Ovary (tissue), 9 donors: ENCODE results near the gene FA2H. TPM values are rescaled to one million over a fixed set of nuclear protein-coding genes. Genes with fewer than 3 reads are reported as not detected.

Experiments
- DNase-seq, 5 donors: peaks; one replicate each; pipeline ENCODE4 v3.0.0-alpha.2; 2019 to 2020
- H3K27ac ChIP-seq, 2 donors: fragments of 200-600 bp; one replicate each; pipeline versions ENCODE4 v1.5.1 to v1.8.0; 2019 to 2022
- H3K27me3 ChIP-seq: fragments of 200-600 bp; one replicate; pipeline ENCODE4 v1.8.0; 2022
- H3K36me3 ChIP-seq: fragments of 200-600 bp; sonication (generic); one replicate; pipeline ENCODE4 v1.5.1; 2019
- H3K4me1 ChIP-seq: one replicate; pipeline ENCODE4 v1.8.1; 2013; ENCODE audit warnings: mild to moderate bottlenecking, moderate library complexity; ENCODE audit not compliant: insufficient read depth
- H3K4me3 ChIP-seq: fragments of 200-600 bp; sonication (generic); one replicate; pipeline ENCODE4 v1.5.1; 2017
- H3K9me3 ChIP-seq, 2 donors: fragments of 200-600 bp in 1 of 2; sonication (generic) in 1 of 2; one replicate each; pipeline versions ENCODE4 v1.5.1 to v1.8.1; 2013 to 2019; ENCODE audit warnings: mild to moderate bottlenecking in 1 of 2, moderate library complexity in 1 of 2
- EP300 ChIP-seq: sonication (generic); formaldehyde crosslinking; IDR thresholded peaks from one replicate; pipeline ENCODE4 v1.6.1; 2017; ENCODE audit warnings: antibody characterized with exemption
- POLR2A ChIP-seq: fragments of 450-650 bp; IDR thresholded peaks from one replicate; pipeline ENCODE4 v1.6.1; 2017; ENCODE audit warnings: antibody characterized with exemption, mild to moderate bottlenecking, moderate library complexity
- WGBS, 3 donors: extraction: QIAGEN DNeasy Blood & Tissue Kit in 1 of 3; methylation state at CpG; one replicate each; pipeline versions ENCODE4 v1.1.5 to v1.1.7; 2013 to 2017; 5-methylcytosine and 5-hydroxymethylcytosine counted together
- intact Hi-C, 4 donors: fragments of 100-400 bp; cut with DNase I; formaldehyde crosslinking; loops; one replicate each; pipeline versions ENCODE4 v1.11.0 to v1.15.1; 2022 to 2023
- polyA plus RNA-seq, 2 donors: library from polyadenylated mRNA; stranded (reverse); fragments of 200-250 nt in 1 of 2; fragments of 350-450 nt in 1 of 2; fragmentation: Illumina TruSeq in 1 of 2; extraction: RNeasy Lipid Tissue Mini Kit (QIAGEN cat#74804) in 1 of 2; gene quantifications; one replicate each; pipeline ENCODE4 v1.2.3, GENCODE V29; 2013 to 2014
- total RNA-seq, 7 donors: library from RNA; depleted of rRNA in 2 of 7; stranded (reverse); fragments of >200 nt in 2 of 7; fragmentation: NEBNext Ultra II Directional in 3 of 7; extraction: Animal tissue kit (Norgen Biotek cat#: 25700) in 3 of 7; gene quantifications; one replicate each; pipeline versions ENCODE4 v1.1.0 to v1.2.4, GENCODE V29; 2016 to 2023
- TF ChIP-seq, protein P1 (sequence below), 3 donors: fragments of 450-650 bp in 2 of 3; fragments of 200-600 bp in 1 of 3; IDR thresholded peaks; one replicate each; pipeline versions ENCODE4 v1.5.1 to v1.8.0; 2016 to 2022; ENCODE audit warnings: antibody characterized with exemption in 3 of 3, mild to moderate bottlenecking in 1 of 3
- donor health status: DM: no; HTN: no; CAD: no; lungs with moderate emphysema.
- donor health status: DM: no; HTN: no; CAD: no.
- donor health status: Bipolar disorder and iron deficiency.
- donor health status: DM: yes; HTN: yes; CAD: no.
- donor health status: DM: no; HTN: no; CAD: no.
- donor health status: DM: yes; HTN: yes; CAD: no.

Gene FA2H
- total and polyA plus RNA-seq, 9 donors = 0.02 to 1.3 (median 0.49) TPM; not detected in 3

DNA sequence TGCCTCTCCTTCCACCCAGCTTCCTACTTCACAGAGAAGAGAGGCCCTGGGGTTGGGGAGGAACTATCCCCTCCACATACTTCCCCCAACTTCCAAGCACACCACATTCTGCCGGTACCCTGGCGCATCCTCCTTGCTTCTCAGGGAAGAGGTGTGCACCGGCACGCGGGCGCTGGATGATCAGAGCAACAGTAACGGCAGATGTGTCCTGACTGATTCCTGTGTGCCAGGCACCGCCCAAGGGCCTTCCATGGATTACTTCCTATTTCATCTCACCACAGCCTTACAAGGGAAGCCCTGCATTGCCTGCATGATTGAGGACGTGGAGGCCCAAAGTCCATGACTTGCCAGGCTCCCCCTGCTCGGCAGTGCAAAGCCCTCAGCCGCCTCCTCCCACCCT, 52.9 kb downstream of the FA2H start:
- Histone ChIP-seq H3K9me3 (no peaks in the 10 kb centered on the region), H3K36me3 (no peaks in the 10 kb centered on the region), H3K27ac (no peak overlapping the region), H3K27me3 (no peaks in the 10 kb centered on the region), H3K4me1 (peaks cover 5% of the 10 kb centered on the region), H3K4me3 (no peak overlapping the region)
- DNase-seq = no peak
- WGBS, 3 donors = 86 to 88% (median 86%) methylated on average over 11 of the region's 11 CpGs
- no peak for TF ChIP-seq POLR2A
- TF ChIP-seq, protein P1, sequence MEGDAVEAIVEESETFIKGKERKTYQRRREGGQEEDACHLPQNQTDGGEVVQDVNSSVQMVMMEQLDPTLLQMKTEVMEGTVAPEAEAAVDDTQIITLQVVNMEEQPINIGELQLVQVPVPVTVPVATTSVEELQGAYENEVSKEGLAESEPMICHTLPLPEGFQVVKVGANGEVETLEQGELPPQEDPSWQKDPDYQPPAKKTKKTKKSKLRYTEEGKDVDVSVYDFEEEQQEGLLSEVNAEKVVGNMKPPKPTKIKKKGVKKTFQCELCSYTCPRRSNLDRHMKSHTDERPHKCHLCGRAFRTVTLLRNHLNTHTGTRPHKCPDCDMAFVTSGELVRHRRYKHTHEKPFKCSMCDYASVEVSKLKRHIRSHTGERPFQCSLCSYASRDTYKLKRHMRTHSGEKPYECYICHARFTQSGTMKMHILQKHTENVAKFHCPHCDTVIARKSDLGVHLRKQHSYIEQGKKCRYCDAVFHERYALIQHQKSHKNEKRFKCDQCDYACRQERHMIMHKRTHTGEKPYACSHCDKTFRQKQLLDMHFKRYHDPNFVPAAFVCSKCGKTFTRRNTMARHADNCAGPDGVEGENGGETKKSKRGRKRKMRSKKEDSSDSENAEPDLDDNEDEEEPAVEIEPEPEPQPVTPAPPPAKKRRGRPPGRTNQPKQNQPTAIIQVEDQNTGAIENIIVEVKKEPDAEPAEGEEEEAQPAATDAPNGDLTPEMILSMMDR (IDR thresholded peaks at IDR 0.05) = no peak
- TF ChIP-seq EP300 = no peak
- intact Hi-C loops = no loop called here

DNA sequence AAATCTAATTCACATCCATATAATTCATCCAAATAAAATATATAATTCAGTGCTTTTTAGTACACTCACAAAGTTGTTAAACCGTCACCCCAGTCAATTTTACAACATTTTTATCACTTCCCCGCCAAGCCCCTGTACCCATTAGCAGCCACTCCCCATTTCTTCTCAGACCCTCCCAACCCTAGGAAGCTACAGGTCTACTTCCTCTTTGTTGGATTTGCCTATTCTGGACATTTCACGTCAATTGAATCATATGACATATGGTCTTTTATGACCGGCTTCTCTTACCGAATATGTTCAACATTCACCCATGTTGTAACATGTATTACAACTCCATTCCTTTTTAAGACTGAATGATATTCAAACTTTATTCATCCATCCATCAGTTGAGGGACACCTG, 54.0 kb downstream of the FA2H start:
- 61 to 74% (median 71%) methylated on average over 5 of the region's 5 CpGs for WGBS, 3 donors
- TF ChIP-seq, protein P1 (IDR thresholded peaks at IDR 0.05) = no peak
- no peak for TF ChIP-seq EP300
- TF ChIP-seq POLR2A = no peak
- Histone ChIP-seq H3K4me1 (peaks cover 5% of the 10 kb centered on the region), H3K27ac (no peak overlapping the region), H3K4me3 (no peak overlapping the region), H3K27me3 (no peaks in the 10 kb centered on the region), H3K36me3 (no peaks in the 10 kb centered on the region), H3K9me3 (no peaks in the 10 kb centered on the region)
- no peak for DNase-seq
- intact Hi-C loops = no loop called here

DNA sequence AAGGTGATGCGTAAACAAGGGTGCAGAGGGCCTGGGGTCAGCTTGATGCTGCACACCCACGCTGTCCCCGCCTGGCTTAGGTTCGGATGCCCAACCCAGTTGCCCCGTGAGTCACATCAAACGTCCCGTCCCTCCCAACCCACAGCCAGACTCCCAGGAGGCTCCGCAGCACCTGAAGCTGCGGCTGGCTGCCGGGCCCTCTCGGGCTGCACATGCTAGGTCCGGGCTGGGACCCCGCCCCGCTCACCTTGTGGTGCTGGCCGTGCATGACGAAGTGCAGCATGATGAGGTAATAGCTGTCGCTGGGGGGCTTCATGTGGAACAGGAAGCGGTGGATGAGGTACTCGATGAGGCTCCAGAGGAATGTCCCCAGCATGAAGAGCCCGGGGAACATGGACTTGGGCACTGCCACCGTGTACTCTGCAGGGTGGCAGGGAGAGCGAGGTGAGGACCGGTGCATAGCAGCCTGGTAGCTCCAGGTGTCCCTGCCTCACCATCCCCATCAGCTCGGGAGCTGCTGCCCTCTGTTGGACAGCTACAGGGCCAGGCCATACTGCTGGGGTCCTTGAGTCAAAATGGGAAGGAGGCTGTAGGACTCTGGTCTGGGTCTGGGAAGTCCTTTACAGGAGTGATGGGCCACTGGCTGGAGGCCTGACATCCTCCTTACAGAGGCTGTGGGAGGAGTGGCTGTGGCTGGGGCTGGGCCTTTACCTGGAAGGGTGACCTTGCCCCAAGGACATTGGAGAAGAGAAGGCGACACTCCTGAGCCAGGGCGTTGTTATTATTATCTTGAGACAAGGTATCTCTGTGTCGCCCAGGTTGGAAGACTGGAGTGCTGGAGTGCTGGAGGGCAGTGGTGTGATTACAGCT, 55.6 kb downstream of the FA2H start:
- TF ChIP-seq EP300 (no peak), POLR2A (no peak)
- TF ChIP-seq, protein P1 (IDR thresholded peaks at IDR 0.05) = no peak
- Histone ChIP-seq H3K4me1 (no peaks in the 10 kb centered on the region), H3K27me3 (no peaks in the 10 kb centered on the region), H3K36me3 (no peaks in the 10 kb centered on the region), H3K27ac (no peak overlapping the region), H3K9me3 (no peaks in the 10 kb centered on the region), H3K4me3 (no peak overlapping the region)
- WGBS, 3 donors = 87 to 88% (median 87%) methylated on average over 27 of the region's 27 CpGs
- intact Hi-C loops = no loop called here
- DNase-seq = no peak

- H3K36me3 ChIP-seq = no peaks in the 10 kb centered on the region
- H3K4me3 ChIP-seq = no peak overlapping the region
- no peak overlapping the region for H3K27ac ChIP-seq
- no peaks in the 10 kb centered on the region for H3K27me3 ChIP-seq
- H3K4me1 ChIP-seq = no peaks in the 10 kb centered on the region
- TF ChIP-seq, protein P1 (IDR thresholded peaks at IDR 0.05) = no peak
- TF ChIP-seq EP300 (no peak), POLR2A (no peak)
- DNase-seq = no peak
- intact Hi-C loops = no loop called here
- 84 to 87% (median 85%) methylated on average over 13 of the region's 13 CpGs for WGBS, 3 donors
- no peaks in the 10 kb centered on the region for H3K9me3 ChIP-seq
Observed at GRCh38 chr16:74718140-74718539, 56.5 kb downstream of the FA2H start.
